Measurements from ENCODE around the gene IGF2BP2. TPM values are rescaled to one million over a fixed set of nuclear protein-coding genes. Genes with fewer than 3 reads are reported as not detected.
"Not testable (repeated sequence)": the region's sequence is repeated elsewhere in the genome, so short reads cannot be mapped to it uniquely, and the experiment has no call there.

The IGF2BP2 gene
- total RNA-seq, 4 donors from 2014 or later, result 5.1 to 29.8 (median 9.3) TPM

- H3K4me3 ChIP-seq (ENCODE audit: low read depth, poor library complexity, severe bottlenecking), result no peak overlapping the region
- no peak for DNase-seq (ENCODE audit: low spot score in 2 of 2)
- TF ChIP-seq POLR2A (IDR thresholded peaks at IDR 0.05) (no peak), CTCF (IDR thresholded peaks at IDR 0.05) (no peak)
- intact Hi-C loops (cut with DNase I; ENCODE audit: low total_unique reads), result no loop called here
Measured at GRCh38 chr3:185856652-185857051, 31.8 kb upstream of the IGF2BP2 start.

GRCh38 chr3:185853771-185854170, 28.9 kb upstream of the IGF2BP2 start:
- H3K4me3 ChIP-seq (ENCODE audit: low read depth, poor library complexity, severe bottlenecking); intact Hi-C loops (cut with DNase I; ENCODE audit: low total_unique reads); DNase-seq (ENCODE audit: low spot score in 2 of 2): not testable (repeated sequence)
- 71 to 84% methylated on average over 3 of the region's 3 CpGs for WGBS, 2 donors

- DNase-seq (ENCODE audit: low spot score in 2 of 2), result no peak
- 91 to 97% methylated on average over 4 of the region's 4 CpGs for WGBS, 2 donors
- intact Hi-C loops (cut with DNase I; ENCODE audit: low total_unique reads), result no loop called here
- no peak overlapping the region for H3K4me3 ChIP-seq (ENCODE audit: low read depth, poor library complexity, severe bottlenecking)
- TF ChIP-seq CTCF (IDR thresholded peaks at IDR 0.05), result no peak
- no peak for TF ChIP-seq POLR2A (IDR thresholded peaks at IDR 0.05)
Measured at GRCh38 chr3:185852635-185853034, 27.8 kb upstream of the IGF2BP2 start.

GRCh38 chr3:185851959-185852358, 27.1 kb upstream of the IGF2BP2 start:
- TF ChIP-seq CTCF (IDR thresholded peaks at IDR 0.05), result no peak
- TF ChIP-seq POLR2A (IDR thresholded peaks at IDR 0.05), result no peak
- no peak for DNase-seq (ENCODE audit: low spot score in 2 of 2)
- H3K4me3 ChIP-seq (ENCODE audit: low read depth, poor library complexity, severe bottlenecking), result no peak overlapping the region
- intact Hi-C loops (cut with DNase I; ENCODE audit: low total_unique reads), result no loop called here
- WGBS, 2 donors, result 72 to 79% methylated on average over 1 of the region's 1 CpG

- DNase-seq (ENCODE audit: low spot score in 2 of 2), result no peak
- intact Hi-C loops (cut with DNase I; ENCODE audit: low total_unique reads), result no loop called here
- TF ChIP-seq POLR2A (IDR thresholded peaks at IDR 0.05) (no peak), CTCF (IDR thresholded peaks at IDR 0.05) (no peak)
- 88 to 90% methylated on average over 3 of the region's 3 CpGs for WGBS, 2 donors
- no peak overlapping the region for H3K4me3 ChIP-seq (ENCODE audit: low read depth, poor library complexity, severe bottlenecking)
Measured at GRCh38 chr3:185851046-185851445, 26.2 kb upstream of the IGF2BP2 start.

GRCh38 chr3:185847506-185847905, 22.7 kb upstream of the IGF2BP2 start:
- no peak for DNase-seq (ENCODE audit: low spot score in 2 of 2)
- TF ChIP-seq CTCF (IDR thresholded peaks at IDR 0.05) (no peak), POLR2A (IDR thresholded peaks at IDR 0.05) (no peak)
- WGBS, 2 donors, result 68 to 72% methylated on average over 6 of the region's 6 CpGs
- H3K4me3 ChIP-seq (ENCODE audit: low read depth, poor library complexity, severe bottlenecking), result no peak overlapping the region
- intact Hi-C loops (cut with DNase I; ENCODE audit: low total_unique reads), result no loop called here

All from lower leg skin (tissue), 4 donors.